H1 (cell line): ENCODE data around the gene PRRG1. TPM values are rescaled to one million over a fixed set of nuclear protein-coding genes. Genes with fewer than 3 reads are reported as not detected.

Experiments
- CTCF ChIA-PET: fragments of 300-600 bp; sonication (Branson Sonifier 250); formaldehyde crosslinking; loops from one replicate; lab custom pipeline; 2021; ENCODE audit not compliant: partially characterized antibody; lab: Charles Lee
- POLR2A ChIA-PET: fragments of 300-600 bp; sonication (Branson Sonifier 250); formaldehyde crosslinking; loops from one replicate; lab custom pipeline; 2021; ENCODE audit warnings: inconsistent platforms; ENCODE audit not compliant: partially characterized antibody; lab: Charles Lee
- DNase-seq, 2 experiments: peaks; one replicate each; pipeline versions ENCODE4 v3.0.0 to v3.0.0-alpha.2; 2010 to 2022; ENCODE audit warnings: low spot score in 2 of 2, low read depth in 1 of 2, mixed read lengths in 1 of 2
- FAIRE-seq: peaks from 2 replicates; lab custom pipeline; 2011; peaks lifted over from hg19 to GRCh38; lab: Jason Lieb, UNC
- H2AFZ ChIP-seq: 2 replicates; pipeline ENCODE4 v1.8.1; 2012; ENCODE audit warnings: low read length, inconsistent platforms
- H2AK5ac ChIP-seq: 2 replicates; pipeline ENCODE4 v1.6.1; 2013; ENCODE audit warnings: low read depth, low read length
- H2BK120ac ChIP-seq: replicated peaks from 2 replicates; pipeline ENCODE3; 2013; ENCODE audit warnings: low read depth, low read length, inconsistent platforms
- H2BK12ac ChIP-seq: 2 replicates; pipeline ENCODE4 v1.6.1; 2013; ENCODE audit warnings: low read depth, low read length
- H2BK15ac ChIP-seq: 2 replicates; pipeline ENCODE4 v1.6.1; 2013; ENCODE audit warnings: low read length
- H2BK20ac ChIP-seq: 2 replicates; pipeline ENCODE4 v1.6.1; 2013; ENCODE audit warnings: low read length
- H2BK5ac ChIP-seq: 2 replicates; pipeline ENCODE4 v1.6.1; 2013; ENCODE audit warnings: low read depth, low read length
- H3K14ac ChIP-seq: 2 replicates; pipeline ENCODE4 v1.6.1; 2013; ENCODE audit warnings: inconsistent platforms; ENCODE audit not compliant: insufficient read length
- H3K18ac ChIP-seq: 2 replicates; pipeline ENCODE4 v1.6.1; 2013; ENCODE audit warnings: low read length; ENCODE audit errors: extremely low read depth
- H3K23ac ChIP-seq: 2 replicates; pipeline ENCODE4 v1.6.1; 2013; ENCODE audit warnings: inconsistent platforms; ENCODE audit not compliant: insufficient read length
- H3K23me2 ChIP-seq: 2 replicates; pipeline ENCODE4 v1.6.1; 2013; ENCODE audit warnings: low read depth, low read length
- H3K27ac ChIP-seq: 2 replicates; pipeline ENCODE4 v1.6.1; 2011; ENCODE audit warnings: low read depth, low read length, inconsistent platforms
- H3K27me3 ChIP-seq, 4 experiments: replicated peaks in 1 of 4; 1 replicate in 1 of 4; 2 replicates in 3 of 4; pipeline versions ENCODE4 v1.6.1 to v1.8.1; 2011 to 2013; ENCODE audit warnings: low read length in 3 of 4, mild to moderate bottlenecking in 3 of 4, inconsistent platforms in 2 of 4, mixed read lengths in 2 of 4, moderate library complexity in 1 of 4; ENCODE audit not compliant: control insufficient read depth in 3 of 4, insufficient read depth in 3 of 4; ENCODE audit errors: extremely low read depth in 1 of 4
- H3K36me3 ChIP-seq, 4 experiments: 2 replicates each; pipeline versions ENCODE4 v1.6.1 to v1.8.1; 2011 to 2013; ENCODE audit warnings: mild to moderate bottlenecking in 4 of 4, low read length in 3 of 4, moderate library complexity in 2 of 4, control low read depth in 1 of 4, inconsistent platforms in 1 of 4; ENCODE audit not compliant: insufficient read depth in 4 of 4, control insufficient read depth in 2 of 4
- H3K4ac ChIP-seq: replicated peaks from 2 replicates; pipeline ENCODE3; 2013; ENCODE audit warnings: low read length, low read depth, mixed read lengths, inconsistent platforms; ENCODE audit not compliant: insufficient read length
- H3K4me1 ChIP-seq, 4 experiments: replicated peaks in 1 of 4; 1 replicate in 1 of 4; 2 replicates in 3 of 4; pipeline versions ENCODE4 v1.6.1 to v1.8.1; 2011 to 2013; ENCODE audit warnings: low read length in 3 of 4, inconsistent platforms in 2 of 4, mixed read lengths in 1 of 4; ENCODE audit not compliant: insufficient read depth in 4 of 4, control insufficient read depth in 3 of 4
- H3K4me2 ChIP-seq, 2 experiments: 2 replicates each; pipeline versions ENCODE4 v1.6.1 to v1.8.1; 2011 to 2013; ENCODE audit warnings: low read depth in 2 of 2, low read length in 2 of 2, control low read depth in 1 of 2, inconsistent platforms in 1 of 2, mild to moderate bottlenecking in 1 of 2; ENCODE audit not compliant: insufficient read depth in 1 of 2
- H3K4me3 ChIP-seq, 4 experiments: fragments of 200-600, 300-600 bp in 1 of 4; sonication (generic), shearing (Covaris generic), sonication (Bioruptor Twin) in 1 of 4; 2 replicates each; pipeline versions ENCODE4 v1.5.1 to v1.8.1; 2011 to 2016; ENCODE audit warnings: low read length in 4 of 4, low read depth in 3 of 4, control low read depth in 2 of 4, inconsistent platforms in 2 of 4, mild to moderate bottlenecking in 2 of 4, mixed read lengths in 1 of 4, moderate library complexity in 1 of 4; ENCODE audit not compliant: insufficient read depth in 2 of 4; ENCODE audit errors: extremely low read depth in 1 of 4
- H3K56ac ChIP-seq: replicated peaks from 2 replicates; pipeline ENCODE3; 2013; ENCODE audit warnings: low read depth, mild to moderate bottlenecking, mixed read lengths, low read length, inconsistent platforms; ENCODE audit not compliant: insufficient read length
- H3K79me1 ChIP-seq: 2 replicates; pipeline ENCODE4 v1.6.1; 2013; ENCODE audit warnings: low read depth, low read length, control low read depth
- H3K79me2 ChIP-seq, 2 experiments: 2 replicates each; pipeline versions ENCODE4 v1.6.1 to v1.8.1; 2012 to 2013; ENCODE audit warnings: low read length in 2 of 2, mild to moderate bottlenecking in 2 of 2, inconsistent platforms in 1 of 2; ENCODE audit not compliant: insufficient read depth in 2 of 2, control insufficient read depth in 1 of 2
- H3K9ac ChIP-seq, 4 experiments: replicated peaks in 1 of 4; 1 replicate in 1 of 4; 2 replicates in 3 of 4; pipeline versions ENCODE4 v1.6.1 to v1.8.1; 2011 to 2013; ENCODE audit warnings: low read depth in 3 of 4, low read length in 3 of 4, control low read depth in 2 of 4, mild to moderate bottlenecking in 2 of 4, moderate library complexity in 2 of 4, inconsistent platforms in 1 of 4; ENCODE audit errors: extremely low read depth in 1 of 4
- H3K9me3 ChIP-seq, 2 experiments: 2 replicates each; pipeline versions ENCODE4 v1.6.1 to v1.8.1; 2012 to 2013; ENCODE audit warnings: mild to moderate bottlenecking in 2 of 2, moderate library complexity in 2 of 2, control low read depth in 1 of 2, inconsistent platforms in 1 of 2, low read depth in 1 of 2, low read length in 1 of 2, mixed read lengths in 1 of 2; ENCODE audit not compliant: insufficient read depth in 2 of 2
- H4K20me1 ChIP-seq, 2 experiments: replicated peaks in 1 of 2; 2 replicates each; pipeline versions ENCODE3 to v1.8.1; 2011 to 2013; ENCODE audit warnings: inconsistent platforms in 2 of 2, low read length in 2 of 2, mild to moderate bottlenecking in 1 of 2; ENCODE audit not compliant: insufficient read depth in 2 of 2, control insufficient read depth in 1 of 2
- H4K5ac ChIP-seq: 2 replicates; pipeline ENCODE4 v1.6.1; 2013; ENCODE audit warnings: low read length, low read depth, mixed read lengths, inconsistent platforms; ENCODE audit not compliant: insufficient read length
- H4K8ac ChIP-seq: 2 replicates; pipeline ENCODE4 v1.8.0; 2013; ENCODE audit warnings: mild to moderate bottlenecking, moderate library complexity, low read length, inconsistent platforms; ENCODE audit not compliant: insufficient read depth; ENCODE audit errors: extremely low read depth
- H4K91ac ChIP-seq: replicated peaks from 2 replicates; pipeline ENCODE3; 2013; ENCODE audit warnings: low read length, mixed read lengths, inconsistent platforms; ENCODE audit not compliant: insufficient read length
- GABPA ChIP-seq: IDR thresholded peaks from 2 replicates; pipeline ENCODE4 v1.6.1; 2011; ENCODE audit warnings: mild to moderate bottlenecking, low read length, moderate library complexity, borderline replicate concordance; ENCODE audit not compliant: insufficient read depth
- RXRA ChIP-seq: IDR thresholded peaks from 2 replicates; pipeline ENCODE4 v1.6.1; 2011; ENCODE audit warnings: low read depth, mild to moderate bottlenecking, low read length, moderate library complexity; ENCODE audit not compliant: insufficient read depth
- WGBS, 2 experiments: shearing (Covaris generic) in 1 of 2; methylation state at CpG; one replicate each; pipeline versions ENCODE4 v1.1.6 to v1.1.7; 2013 to 2015; ENCODE audit warnings: low lambda C conversion rate in 2 of 2, mixed read lengths in 2 of 2, inconsistent platforms in 1 of 2, low coverage in 1 of 2, missing lambda C conversion rate in 1 of 2; ENCODE audit not compliant: insufficient replicate concordance in 2 of 2, insufficient coverage in 1 of 2, insufficient read length in 1 of 2; ENCODE audit errors: extremely low coverage in 1 of 2, missing lambda C conversion rate in 1 of 2; 5-methylcytosine and 5-hydroxymethylcytosine counted together
- polyA plus RNA-seq, 7 experiments: library from polyadenylated mRNA; depleted of rRNA in 3 of 7; stranded (reverse) in 5 of 7; unstranded in 2 of 7; fragments of >200 nt in 5 of 7; fragments of 200-250 nt in 2 of 7; gene quantifications; 1 replicate in 5 of 7; 2 replicates in 1 of 7; 4 replicates in 1 of 7; pipeline versions ENCODE4 v1.2.1 to v1.2.3, GENCODE V29; 2011 to 2013; ENCODE audit warnings: missing spikeins in 2 of 7, mixed read lengths in 2 of 7
- total RNA-seq: library from RNA; stranded (reverse); fragmentation: NEBNext Ultra II Directional; extraction: Animal tissue kit (Norgen Biotek cat#: 25700); gene quantifications from 2 replicates; pipeline ENCODE4 v1.2.1, GENCODE V29; 2021

Gene PRRG1
- total and polyA plus RNA-seq, 2 of the 8 experiments (the other 6 are each of a cell fraction or from before 2014, with no cell fraction given): 10.2 to 10.5 TPM

DNA sequence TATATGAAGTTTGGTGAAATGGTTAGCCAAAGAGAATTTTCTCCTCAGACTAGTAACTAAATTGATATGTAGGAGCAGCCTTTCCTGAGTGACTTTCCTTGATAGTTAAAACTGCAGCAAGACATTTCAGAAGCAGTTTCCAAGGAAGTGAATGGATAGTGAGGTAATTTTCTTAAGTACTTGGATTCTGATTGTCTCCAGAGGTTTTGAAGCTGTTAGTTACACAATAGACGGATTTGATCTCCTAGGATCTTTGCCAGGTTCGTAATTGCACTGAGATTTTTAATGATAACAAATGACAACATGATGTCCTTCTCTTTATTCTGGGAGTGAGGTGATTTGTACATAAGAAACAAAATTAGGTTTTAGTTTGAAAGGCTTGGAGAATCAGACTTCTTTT is 29.2 kb downstream of the PRRG1 start:
- H3K36me3 ChIP-seq: no peaks in the 10 kb centered on the region
- H3K4me3 ChIP-seq: no peak overlapping the region
- CTCF ChIA-PET: no interaction called here
- FAIRE-seq: no peak
- no peak for DNase-seq
- H4K20me1 ChIP-seq: no peaks in the 10 kb centered on the region
- POLR2A ChIA-PET: no interaction called here
- no peaks in the 10 kb centered on the region for H3K4me1 ChIP-seq
- no peak overlapping the region for H4K5ac ChIP-seq
- H3K4me2 ChIP-seq: no peak overlapping the region
- H2BK120ac ChIP-seq: no peak overlapping the region
- H3K56ac ChIP-seq: no peak overlapping the region
- H3K9me3 ChIP-seq: no peaks in the 10 kb centered on the region
- peaks cover 0 to 45% of the 10 kb centered on the region in 2 experiments; a peak in 2 of 4 replicates for H3K79me2 ChIP-seq
- H4K91ac ChIP-seq: no peak overlapping the region
- no peak overlapping the region for H2BK15ac ChIP-seq
- H3K4ac ChIP-seq: no peak overlapping the region
- H3K27me3 ChIP-seq: no peaks in the 10 kb centered on the region
- H2BK5ac ChIP-seq: no peak overlapping the region
- H3K27ac ChIP-seq: no peak overlapping the region
- no peak overlapping the region for H2BK20ac ChIP-seq
- H2BK12ac ChIP-seq: no peak overlapping the region
- H3K9ac ChIP-seq: no peak overlapping the region
- TF ChIP-seq GABPA: no peak
- TF ChIP-seq RXRA: no peak
- H3K18ac ChIP-seq: no peak overlapping the region
- no peak overlapping the region for H2AK5ac ChIP-seq
- H3K23me2 ChIP-seq: no peaks in the 10 kb centered on the region
- H2AFZ ChIP-seq: no peak overlapping the region
- no peaks in the 10 kb centered on the region for H3K79me1 ChIP-seq
- no peak overlapping the region for H3K23ac ChIP-seq
- H4K8ac ChIP-seq: no peak overlapping the region
- 94% methylated on average over 2 of the region's 2 CpGs; no CpG with 5 or more reads in 1 of the 2 experiments for WGBS, 2 experiments
- H3K14ac ChIP-seq: no peak overlapping the region
